ENCODE measurements around the gene TGM3.

Gene TGM3

DNA sequence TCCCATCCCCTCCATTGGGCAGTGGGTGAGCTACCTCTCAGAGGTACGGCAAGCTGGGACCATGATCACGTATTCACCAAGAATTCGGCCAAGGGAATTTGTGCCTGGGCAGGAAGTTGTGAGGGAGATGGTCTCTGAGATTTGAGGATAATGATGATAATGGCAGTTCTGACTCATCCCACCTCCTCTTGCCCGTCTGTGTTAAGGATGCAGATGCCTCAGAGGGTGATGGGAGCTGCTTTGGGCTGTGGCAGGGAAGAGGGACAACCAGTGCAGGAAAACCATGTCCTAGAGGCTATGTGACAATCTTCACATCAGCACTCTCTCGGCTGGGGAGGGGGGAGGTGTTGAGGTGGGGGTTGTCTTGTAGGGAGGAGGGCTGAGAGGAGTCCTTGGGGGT is 89.2 kb downstream of the TGM3 start:
- DNase-seq, result no peak

DNA sequence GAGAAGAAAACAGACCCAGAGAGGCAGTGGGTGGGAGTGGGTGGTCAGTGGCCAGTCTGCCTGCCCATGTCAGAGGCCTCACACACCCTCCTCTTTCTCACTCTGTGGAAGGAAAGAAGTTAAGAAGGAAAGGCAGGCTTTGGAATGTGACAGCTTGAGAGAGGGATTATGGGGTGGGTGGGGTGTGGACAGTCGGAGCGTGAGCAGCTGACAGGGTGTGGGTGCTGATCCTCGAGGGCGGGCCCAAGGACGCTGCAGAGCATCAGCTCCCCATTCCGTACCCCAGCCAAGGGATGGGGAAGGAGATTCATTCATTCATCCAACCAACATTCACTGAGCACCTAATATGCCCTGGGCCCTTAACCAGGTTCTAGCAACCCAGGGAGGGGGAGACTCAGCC is 89.7 kb downstream of the TGM3 start:
- no peak for DNase-seq

- no peak for DNase-seq
These were observed 90.8 kb downstream of the TGM3 start for GRCh38 chr20:2386516-2387179.

GRCh38 chr20:2387180-2387577 is 91.4 kb downstream of the TGM3 start:
- peak; percentile 25 for DNase-seq

DNA sequence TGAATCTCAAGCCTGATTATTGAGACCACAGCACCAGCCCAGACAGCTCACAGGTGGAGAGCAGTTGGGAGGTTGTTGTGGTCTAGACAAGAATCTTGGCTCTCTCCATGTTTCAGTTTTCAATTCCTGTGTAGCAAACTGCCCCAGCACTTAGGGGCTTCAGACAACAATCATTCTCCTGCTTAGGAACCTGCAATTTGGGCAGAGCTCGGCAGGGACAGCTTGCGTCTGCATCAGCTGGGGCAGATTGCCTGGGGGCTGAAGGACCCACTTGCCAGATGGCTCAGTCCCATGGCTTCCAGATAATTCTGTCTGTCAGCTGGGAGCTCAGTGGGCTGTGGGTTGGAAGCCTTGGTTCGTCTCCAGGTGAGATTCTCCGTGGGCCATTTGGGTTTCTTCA is 91.8 kb downstream of the TGM3 start:
- DNase-seq, result no peak

Data from CD4-positive, alpha-beta T cell treated with Interleukin-4 for 4 hours (primary cell).